Activated T-cell treated with anti-CD3 and anti-CD28 coated beads, Interleukin-2, amount 50 U/mL, for 72 hours (primary cell): Measurements from ENCODE around the gene PROSER3. TPM values are rescaled to one million over a fixed set of nuclear protein-coding genes. Genes with fewer than 3 reads are reported as not detected.
A peak's percentile ranks its signal among the peaks of the same experiment; 100 is the strongest.

ENCODE experiments used
- ATAC-seq, 2 donors: fragments of 150-1000 bp; cut with Tn5 transposase; replicated peaks in 1 of 2; 2 replicates each; pipeline ENCODE4 v1.10.0; 2021; ENCODE audit warnings: moderate library complexity in 2 of 2, mild to moderate bottlenecking in 1 of 2
- DNase-seq, 2 donors: peaks; one replicate each; pipeline ENCODE4 v3.0.0; 2021 to 2022; ENCODE audit warnings: mixed read lengths in 1 of 2
- H3K27ac Mint-ChIP-seq: one replicate; pipeline ENCODE4 v1.8.0; 2022; ENCODE audit warnings: mild to moderate bottlenecking, moderate library complexity, mixed read lengths
- H3K27me3 Mint-ChIP-seq: one replicate; pipeline ENCODE4 v1.8.0; 2022; ENCODE audit warnings: low read depth, mixed read lengths
- H3K36me3 Mint-ChIP-seq, 2 donors: one replicate each; pipeline ENCODE4 v1.8.0; 2022; ENCODE audit warnings: mixed read lengths in 2 of 2, mild to moderate bottlenecking in 1 of 2; ENCODE audit not compliant: insufficient read depth in 2 of 2
- H3K4me1 Mint-ChIP-seq: one replicate; pipeline ENCODE4 v1.8.0; 2022; ENCODE audit warnings: low read depth, mixed read lengths
- H3K4me3 Mint-ChIP-seq, 2 donors: one replicate each; pipeline ENCODE4 v1.8.0; 2022; ENCODE audit warnings: mild to moderate bottlenecking in 2 of 2, mixed read lengths in 2 of 2, moderate library complexity in 2 of 2
- H3K9me3 Mint-ChIP-seq, 2 donors: one replicate each; pipeline ENCODE4 v1.8.0; 2022; ENCODE audit warnings: mixed read lengths in 2 of 2
- total RNA-seq, 2 donors: library from RNA; stranded (reverse); gene quantifications; one replicate each; pipeline ENCODE4 v1.2.3, GENCODE V29; 2022

PROSER3 gene
- total RNA-seq, 2 donors from 2014 or later: 38.9 to 47.8 TPM

GRCh38 chr19:35736913-35737886 lies 20.8 kb upstream of the PROSER3 start:
- no peaks in the 10 kb centered on the region for H3K27me3 Mint-ChIP-seq
- H3K36me3 Mint-ChIP-seq: peaks cover 9 to 21% of the 10 kb centered on the region in 2 donors
- H3K4me1 Mint-ChIP-seq: peaks cover 30% of the 10 kb centered on the region
- DNase-seq (no peak), ATAC-seq (no peak)
- H3K27ac Mint-ChIP-seq: peak overlapping the region; percentile 82
- H3K9me3 Mint-ChIP-seq: no peaks in the 10 kb centered on the region
- no peak overlapping the region for H3K4me3 Mint-ChIP-seq

DNA sequence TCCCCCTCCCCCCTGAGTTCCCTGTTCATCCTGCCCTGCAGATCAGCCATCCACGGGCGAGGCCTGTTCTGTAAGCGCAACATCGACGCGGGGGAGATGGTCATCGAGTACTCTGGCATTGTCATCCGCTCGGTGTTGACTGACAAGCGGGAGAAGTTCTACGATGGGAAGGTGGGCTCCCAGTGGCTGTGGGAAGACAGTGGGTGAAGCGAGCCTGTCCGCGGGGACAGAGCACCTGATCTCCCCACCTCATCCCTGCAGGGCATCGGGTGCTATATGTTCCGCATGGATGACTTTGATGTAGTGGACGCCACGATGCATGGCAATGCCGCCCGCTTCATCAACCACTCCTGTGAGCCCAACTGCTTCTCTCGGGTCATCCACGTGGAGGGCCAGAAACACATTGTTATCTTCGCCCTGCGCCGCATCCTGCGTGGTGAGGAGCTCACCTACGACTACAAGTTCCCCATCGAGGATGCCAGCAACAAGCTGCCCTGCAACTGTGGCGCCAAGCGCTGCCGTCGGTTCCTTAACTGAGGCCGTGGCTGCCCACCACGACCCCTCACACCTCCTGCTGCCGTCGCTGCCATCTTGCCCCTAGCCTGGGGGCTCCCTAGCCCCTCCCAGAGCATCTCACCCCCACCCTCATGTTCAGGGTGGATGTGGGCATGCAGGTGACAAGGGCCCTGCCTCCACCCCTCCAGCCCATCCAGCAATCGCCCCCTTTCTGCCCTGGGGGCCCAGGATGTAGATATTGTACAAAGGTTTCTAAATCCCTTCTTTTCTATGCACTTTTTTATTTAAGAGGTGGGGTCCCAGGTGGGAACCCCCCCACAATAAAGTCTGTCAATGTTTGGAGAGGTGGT lies 19.7 kb upstream of the PROSER3 start:
- no peak for DNase-seq
- no peaks in the 10 kb centered on the region for H3K27me3 Mint-ChIP-seq
- peak overlapping the region; percentile 26 for H3K27ac Mint-ChIP-seq
- peak overlapping the region in 1 of 2 donors; percentile 9 for H3K4me3 Mint-ChIP-seq
- peaks cover 12 to 28% of the 10 kb centered on the region in 2 donors for H3K36me3 Mint-ChIP-seq
- no peaks in the 10 kb centered on the region for H3K9me3 Mint-ChIP-seq
- ATAC-seq: no peak
- H3K4me1 Mint-ChIP-seq: peaks cover 40% of the 10 kb centered on the region

- peaks cover 12 to 27% of the 10 kb centered on the region in 2 donors for H3K36me3 Mint-ChIP-seq
- peak overlapping the region; percentile 26 for H3K27ac Mint-ChIP-seq
- H3K9me3 Mint-ChIP-seq: no peaks in the 10 kb centered on the region
- DNase-seq: no peak
- H3K27me3 Mint-ChIP-seq: no peaks in the 10 kb centered on the region
- no peak for ATAC-seq
- H3K4me3 Mint-ChIP-seq: peak overlapping the region; percentile 9 to 58
- H3K4me1 Mint-ChIP-seq: peaks cover 45% of the 10 kb centered on the region
These were observed 19.1 kb upstream of the PROSER3 start for GRCh38 chr19:35738887-35739229.

DNA sequence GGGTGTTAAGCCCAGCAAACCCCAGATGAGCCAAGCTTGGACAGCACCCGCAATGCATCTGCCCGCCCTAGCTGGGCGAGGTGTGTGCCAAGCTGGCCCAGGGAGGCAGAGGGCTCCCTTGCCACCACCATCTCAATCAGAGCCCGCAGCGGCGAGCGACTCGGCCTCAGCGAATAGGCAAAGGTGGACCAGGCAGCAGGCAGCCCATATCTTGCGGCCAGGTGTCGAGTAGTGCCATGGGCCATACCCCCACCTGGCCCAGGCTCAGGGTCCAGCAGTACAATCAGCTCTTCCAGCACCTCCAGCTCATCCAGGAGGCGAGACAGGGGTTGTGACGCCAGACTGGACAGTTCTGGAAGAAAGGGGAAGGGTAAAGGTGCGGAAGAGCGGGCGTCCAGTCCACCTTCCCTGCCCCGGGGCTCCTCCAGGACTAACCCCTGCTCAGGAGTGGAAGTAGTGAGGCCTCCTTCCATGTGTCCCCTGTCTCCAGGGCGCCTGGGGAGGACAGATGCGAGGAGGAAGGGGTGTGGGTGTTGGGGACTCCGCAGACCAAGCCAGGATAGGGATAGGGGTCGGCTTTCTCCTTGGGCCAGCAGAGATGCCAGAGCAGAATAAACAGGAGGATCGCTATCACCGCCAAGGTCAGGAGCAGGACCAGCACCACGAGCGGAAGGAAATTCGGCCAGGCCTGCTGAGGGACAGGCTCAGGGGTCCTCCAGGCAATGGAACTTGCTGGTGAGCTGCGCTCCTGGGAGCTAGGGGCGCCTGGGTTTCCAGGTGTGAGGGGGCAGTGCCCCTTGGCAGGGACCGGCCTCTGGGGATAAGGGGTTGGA lies 18.5 kb upstream of the PROSER3 start:
- no peak for ATAC-seq
- H3K4me3 Mint-ChIP-seq: peak overlapping the region; percentile 58 to 88
- no peaks in the 10 kb centered on the region for H3K27me3 Mint-ChIP-seq
- H3K27ac Mint-ChIP-seq: no peak overlapping the region
- no peaks in the 10 kb centered on the region for H3K9me3 Mint-ChIP-seq
- no peak for DNase-seq
- peaks cover 9 to 21% of the 10 kb centered on the region in 2 donors for H3K36me3 Mint-ChIP-seq
- peaks cover 45% of the 10 kb centered on the region for H3K4me1 Mint-ChIP-seq

GRCh38 chr19:35740108-35740422 lies 17.9 kb upstream of the PROSER3 start:
- Mint-ChIP-seq H3K4me1 (peaks cover 41% of the 10 kb centered on the region), H3K36me3 (peaks cover 9 to 19% of the 10 kb centered on the region in 2 donors), H3K9me3 (no peaks in the 10 kb centered on the region), H3K27me3 (no peaks in the 10 kb centered on the region), H3K27ac (no peak overlapping the region), H3K4me3 (peak overlapping the region; percentile 88 to 91)
- DNase-seq: no peak
- peak; percentile 3 to 4 for ATAC-seq

DNA sequence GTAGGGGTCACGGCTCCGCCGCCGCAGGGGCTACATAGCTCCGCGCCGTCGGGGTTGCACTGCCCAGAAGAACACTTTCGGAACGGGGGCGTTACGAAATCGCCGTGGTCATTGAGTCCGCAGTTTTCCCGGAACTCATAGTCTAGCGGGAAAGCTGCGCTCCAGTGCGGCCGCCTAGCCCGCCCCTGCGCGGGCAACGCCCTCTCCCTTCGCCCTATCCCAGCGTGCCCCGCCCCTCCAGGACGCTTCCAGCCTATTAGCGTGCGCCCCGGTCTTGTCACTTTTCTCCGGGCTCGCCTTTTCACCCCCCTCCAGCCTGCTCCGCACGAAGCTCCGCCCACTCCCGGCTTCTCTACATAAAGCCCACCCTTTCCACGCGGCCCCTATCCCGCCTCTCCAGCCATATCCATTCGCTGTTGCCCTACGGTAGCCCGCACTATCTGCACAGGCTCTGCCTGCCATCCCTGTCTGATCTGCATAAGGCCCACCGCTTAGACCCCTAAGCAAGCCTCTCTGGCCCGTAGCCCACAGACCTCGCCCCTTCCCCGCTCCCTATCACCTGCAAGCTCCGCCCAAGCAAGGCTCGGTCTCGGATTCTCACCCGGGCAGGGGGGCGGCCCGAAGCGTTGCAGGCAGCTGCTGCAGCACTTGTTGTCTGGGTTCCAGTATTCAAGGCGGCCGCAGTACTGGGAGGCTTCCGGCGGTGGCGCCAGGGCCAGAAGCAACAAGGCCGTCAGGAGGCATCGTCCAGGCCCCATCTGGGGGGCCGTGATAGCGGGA lies 17.4 kb upstream of the PROSER3 start:
- no peaks in the 10 kb centered on the region for H3K9me3 Mint-ChIP-seq
- peaks cover 7 to 19% of the 10 kb centered on the region in 2 donors for H3K36me3 Mint-ChIP-seq
- peak; percentile 97 to 98 for DNase-seq
- H3K4me3 Mint-ChIP-seq: peak overlapping the region; percentile 88 to 91
- H3K4me1 Mint-ChIP-seq: peaks cover 42% of the 10 kb centered on the region
- peak; percentile 69 to 70 for ATAC-seq
- H3K27me3 Mint-ChIP-seq: no peaks in the 10 kb centered on the region
- H3K27ac Mint-ChIP-seq: peak overlapping the region; percentile 93

GRCh38 chr19:35741203-35741515 lies 16.8 kb upstream of the PROSER3 start:
- DNase-seq: no peak
- peaks cover 47% of the 10 kb centered on the region for H3K4me1 Mint-ChIP-seq
- peaks cover 6 to 19% of the 10 kb centered on the region in 2 donors for H3K36me3 Mint-ChIP-seq
- no peaks in the 10 kb centered on the region for H3K9me3 Mint-ChIP-seq
- peak overlapping the region; percentile 91 to 95 for H3K4me3 Mint-ChIP-seq
- peak overlapping the region; percentile 93 for H3K27ac Mint-ChIP-seq
- no peak for ATAC-seq
- no peaks in the 10 kb centered on the region for H3K27me3 Mint-ChIP-seq

DNA sequence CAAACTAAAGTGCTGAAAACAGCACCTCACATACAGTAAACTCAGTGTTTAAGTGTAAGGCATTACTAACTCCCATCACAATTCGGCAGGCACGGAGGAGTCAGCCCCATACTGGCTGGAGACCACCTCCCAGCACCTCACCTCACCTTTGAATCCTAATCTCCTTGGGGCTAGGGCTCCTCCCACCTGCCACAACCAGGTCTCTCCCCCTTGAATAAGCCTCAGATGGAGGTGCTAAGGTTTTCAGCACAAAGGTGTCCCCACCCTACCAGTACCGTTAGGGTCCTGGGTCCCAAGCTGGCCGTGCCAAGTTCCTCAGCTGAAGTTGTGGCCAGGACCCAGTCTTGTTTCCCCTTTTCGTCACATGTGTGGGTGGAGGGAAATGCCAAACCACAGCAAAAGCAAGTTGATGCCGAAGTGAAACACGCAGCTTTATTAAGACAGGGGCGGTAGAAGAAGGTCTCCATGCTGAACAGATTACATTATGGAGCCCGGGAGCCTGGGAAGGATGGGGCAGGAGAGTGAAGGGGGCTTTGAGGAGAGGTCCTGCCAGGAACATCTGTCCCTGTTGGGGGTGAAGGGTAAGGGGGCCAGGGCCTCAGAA lies 15.8 kb upstream of the PROSER3 start, which contains the start of gene IGFLR1:
TSS of gene IGFLR1 (minus strand) at position 332 of the 604 bp plus-strand sequence. CDS start 1,272 bp downstream, outside the sequence.
- Mint-ChIP-seq H3K9me3 (no peaks in the 10 kb centered on the region), H3K4me1 (peaks cover 48% of the 10 kb centered on the region), H3K36me3 (peaks cover 6 to 14% of the 10 kb centered on the region in 2 donors), H3K27ac (peak within 1 kb of the TSS; percentile 91), H3K27me3 (no peaks in the 10 kb centered on the region), H3K4me3 (peak within 1 kb of the TSS; percentile 91 to 95)
- DNase-seq (peak; percentile 86), ATAC-seq (peak; percentile 3 to 6)

GRCh38 chr19:35743640-35744429 lies 14.1 kb upstream of the PROSER3 start:
- H3K27ac Mint-ChIP-seq: peak overlapping the region; percentile 75
- no peak for DNase-seq
- H3K27me3 Mint-ChIP-seq: no peaks in the 10 kb centered on the region
- H3K4me1 Mint-ChIP-seq: peaks cover 52% of the 10 kb centered on the region
- H3K4me3 Mint-ChIP-seq: peak overlapping the region; percentile 91 to 95
- H3K9me3 Mint-ChIP-seq: no peaks in the 10 kb centered on the region
- no peak for ATAC-seq
- peaks cover 6 to 12% of the 10 kb centered on the region in 2 donors for H3K36me3 Mint-ChIP-seq

- H3K27me3 Mint-ChIP-seq: no peaks in the 10 kb centered on the region
- peaks cover 6 to 12% of the 10 kb centered on the region in 2 donors for H3K36me3 Mint-ChIP-seq
- DNase-seq (peak; percentile 95 to 96), ATAC-seq (peak; percentile 59 to 62)
- H3K4me1 Mint-ChIP-seq: peaks cover 60% of the 10 kb centered on the region
- no peaks in the 10 kb centered on the region for H3K9me3 Mint-ChIP-seq
- H3K4me3 Mint-ChIP-seq: peak overlapping the region; percentile 91 to 95
- H3K27ac Mint-ChIP-seq: peak overlapping the region; percentile 95
These were observed 13.3 kb upstream of the PROSER3 start for GRCh38 chr19:35744430-35745327.
